HG03175 (cell line): ENCODE measurements around the gene SNAPC4.
"Not testable (repeated sequence)": the region's sequence is repeated elsewhere in the genome, so short reads cannot be mapped to it uniquely, and the experiment has no call there.

ENCODE experiments used
- ATAC-seq: cut with Tn5 transposase; IDR thresholded peaks from one replicate; pipeline ENCODE4 v1.9.1; 2021; ENCODE audit warnings: mild to moderate bottlenecking, moderate library complexity; ENCODE audit not compliant: unreplicated experiment

The SNAPC4 gene

DNA sequence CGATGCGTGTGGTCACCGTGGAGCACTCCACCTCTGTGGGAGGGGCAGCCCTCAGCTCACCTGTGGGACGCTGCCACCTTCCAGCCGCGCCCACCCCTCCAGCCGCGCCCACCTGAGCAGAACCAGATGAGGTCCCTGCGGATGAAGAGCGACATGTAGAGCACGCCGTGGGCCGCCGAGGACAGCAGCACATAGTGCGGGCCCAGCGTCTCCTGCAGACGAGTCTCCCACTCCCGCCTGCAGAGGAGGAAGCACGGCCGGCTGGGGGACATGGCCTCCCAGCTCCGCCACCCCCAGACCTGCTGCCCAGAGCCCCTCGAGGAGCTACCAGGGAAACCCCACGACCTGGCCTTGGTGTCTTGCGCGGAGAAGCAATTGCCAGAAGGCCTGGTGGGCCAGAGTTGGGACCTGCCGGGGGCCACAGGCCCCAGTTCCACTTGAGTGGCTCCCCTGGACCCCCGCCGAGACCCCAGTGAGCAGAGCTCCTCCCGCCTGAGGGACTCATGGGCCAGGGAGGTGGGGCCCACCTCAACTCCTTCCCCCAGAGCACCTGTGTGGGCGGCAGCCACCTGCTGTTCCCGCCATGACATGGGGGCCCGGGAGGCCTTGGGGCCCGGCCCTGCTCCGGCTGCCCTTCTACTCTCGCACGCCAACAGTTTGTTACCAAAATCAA is 33.2 kb upstream of the SNAPC4 start:
- no peak for ATAC-seq

DNA sequence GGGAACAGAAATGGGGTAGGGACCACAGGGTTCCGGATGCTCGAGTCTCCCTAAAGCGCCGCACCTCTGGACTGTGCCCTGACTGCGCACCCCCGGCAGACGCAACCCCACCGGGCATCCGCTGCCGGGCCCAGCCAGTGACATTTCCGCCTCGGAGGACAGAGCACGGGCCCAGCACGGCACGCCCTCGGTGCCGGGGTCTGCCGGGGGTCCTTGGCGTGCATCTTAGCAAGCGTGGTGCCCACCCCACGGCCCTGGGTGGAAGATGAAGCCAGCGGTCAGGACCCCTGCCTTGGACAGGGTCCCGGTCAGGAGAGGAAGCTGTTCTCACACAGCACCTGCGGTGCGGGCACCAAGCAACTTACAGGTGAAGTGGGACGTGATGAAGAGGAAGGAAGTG is 32.6 kb upstream of the SNAPC4 start:
- ATAC-seq: no peak

DNA sequence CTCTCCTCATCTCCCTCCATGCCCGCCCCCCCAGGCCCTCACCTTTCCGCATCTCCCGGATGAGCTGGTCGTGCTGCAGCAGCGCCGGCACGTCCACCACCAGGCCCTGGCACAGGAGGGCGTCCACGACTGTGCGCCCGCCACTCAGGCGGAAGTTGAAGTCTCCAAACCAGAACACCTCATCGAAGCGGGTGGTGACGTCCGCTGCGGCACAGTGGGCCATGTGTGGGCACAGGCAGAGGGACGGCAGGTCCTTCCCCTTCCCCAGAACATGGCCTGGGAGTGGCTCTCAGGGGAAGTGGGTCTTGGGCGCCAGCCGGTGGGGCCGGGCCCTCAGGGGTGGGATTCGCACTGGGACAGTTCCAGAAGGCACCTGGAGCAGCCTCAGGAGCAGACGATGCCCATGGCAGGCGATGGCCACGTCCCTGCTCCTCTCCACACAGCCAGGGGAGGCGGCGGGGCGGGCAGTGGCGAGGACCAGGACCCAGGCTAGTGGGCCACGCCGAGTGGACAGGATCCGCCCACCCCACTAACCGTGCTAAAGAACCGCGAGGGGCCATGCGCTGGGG is 31.9 kb upstream of the SNAPC4 start:
- no peak for ATAC-seq

DNA sequence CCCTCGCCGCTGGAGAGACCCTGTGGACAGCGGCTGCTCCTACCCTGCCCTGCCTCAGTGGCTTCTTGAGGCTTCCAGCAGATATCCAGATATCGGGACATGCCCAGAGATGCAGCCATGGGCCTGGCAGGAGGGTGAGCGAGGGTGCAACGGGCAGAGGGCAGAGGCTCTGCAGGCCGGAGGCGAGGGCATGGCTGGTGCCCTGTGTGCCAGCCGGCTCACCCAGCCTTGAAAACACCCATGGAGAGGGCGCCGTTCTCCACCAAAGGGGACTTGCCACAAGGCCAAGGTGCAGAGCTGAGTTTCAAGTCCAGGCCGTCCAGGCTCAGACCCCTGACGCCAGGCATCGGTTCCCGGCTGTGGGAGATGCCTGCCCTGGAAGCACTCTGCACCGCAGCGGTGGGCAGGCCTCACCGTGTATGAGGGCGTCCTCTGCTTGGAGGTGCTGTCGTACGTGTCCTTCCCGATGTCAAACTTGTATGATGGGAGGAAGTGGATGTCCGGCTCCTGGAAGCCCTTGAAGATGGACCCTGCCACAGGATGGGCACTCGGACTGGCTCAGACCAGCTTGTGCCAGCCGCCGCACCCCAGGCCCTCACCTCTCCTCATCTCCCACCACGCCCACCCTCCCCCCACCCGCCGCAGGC is 30.7 kb upstream of the SNAPC4 start:
- no peak for ATAC-seq

DNA sequence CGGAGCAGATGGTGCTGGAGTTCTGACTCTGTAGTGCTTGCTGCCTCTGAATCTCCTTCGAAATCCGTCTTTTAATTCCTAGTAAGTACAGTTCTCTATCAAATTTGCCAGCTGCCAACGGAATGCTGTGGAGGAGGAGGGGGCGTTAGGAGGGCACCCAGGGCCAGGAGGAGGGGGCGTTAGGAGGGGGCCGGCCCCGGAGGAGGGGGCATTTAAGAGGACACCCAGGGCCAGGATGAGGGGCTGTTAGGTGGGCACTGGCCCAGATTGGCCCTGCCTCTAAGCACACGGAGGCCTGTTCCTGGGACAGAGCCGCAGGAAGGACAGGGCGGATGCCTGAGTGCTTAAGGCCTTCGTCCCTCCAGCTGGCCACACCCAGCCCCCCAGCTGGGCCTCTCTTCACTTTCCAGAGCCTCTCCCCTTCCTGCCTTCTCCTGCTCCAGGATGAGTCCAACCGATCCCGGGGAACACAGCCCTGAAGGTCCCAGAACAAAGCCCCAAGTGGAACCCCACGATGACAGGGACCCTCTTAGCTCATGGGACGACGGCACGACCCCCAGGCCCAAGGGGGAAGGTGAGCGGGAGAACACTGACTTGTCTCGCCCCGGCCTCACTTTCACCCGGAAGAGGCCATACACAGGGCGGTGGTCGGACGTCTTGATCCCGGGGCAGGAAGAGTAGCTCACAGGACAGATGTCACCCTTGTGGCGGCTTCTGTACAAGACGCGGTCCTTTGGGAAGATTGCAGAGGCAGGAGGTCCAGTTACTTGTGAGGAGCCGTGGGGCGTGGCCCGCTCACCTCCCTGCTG is 29.9 kb upstream of the SNAPC4 start:
- no peak for ATAC-seq

DNA sequence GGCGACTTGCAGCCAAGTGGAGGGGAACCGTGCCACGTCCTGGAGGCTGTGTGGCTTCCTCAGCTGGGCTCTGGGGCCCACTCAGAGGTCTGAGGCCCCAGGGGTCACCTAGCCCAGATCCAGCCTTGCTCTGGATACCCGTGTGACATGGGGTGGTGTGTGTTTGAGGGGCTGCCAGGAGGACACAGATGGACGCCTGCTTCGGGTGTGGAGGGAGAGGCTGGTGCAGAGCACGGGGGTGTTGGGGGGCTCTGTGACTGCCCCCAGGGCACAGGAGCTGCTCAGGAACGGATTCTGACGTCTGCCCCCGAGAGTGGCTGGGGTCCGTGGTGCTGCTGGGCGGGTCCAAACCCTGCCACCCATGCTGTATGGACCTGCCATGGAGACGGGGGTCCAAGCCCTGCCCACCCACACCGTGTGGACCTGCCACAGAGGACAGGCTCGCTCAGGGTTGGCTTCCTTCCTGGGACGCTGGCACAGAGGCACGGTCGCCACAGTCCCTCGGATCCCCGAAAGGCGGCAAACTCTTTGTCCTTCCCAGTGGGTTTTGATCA is 29.2 kb upstream of the SNAPC4 start:
- ATAC-seq: no peak

- ATAC-seq: no peak
These were observed 26.8 kb upstream of the SNAPC4 start for GRCh38 chr9:136426787-136427186.

DNA sequence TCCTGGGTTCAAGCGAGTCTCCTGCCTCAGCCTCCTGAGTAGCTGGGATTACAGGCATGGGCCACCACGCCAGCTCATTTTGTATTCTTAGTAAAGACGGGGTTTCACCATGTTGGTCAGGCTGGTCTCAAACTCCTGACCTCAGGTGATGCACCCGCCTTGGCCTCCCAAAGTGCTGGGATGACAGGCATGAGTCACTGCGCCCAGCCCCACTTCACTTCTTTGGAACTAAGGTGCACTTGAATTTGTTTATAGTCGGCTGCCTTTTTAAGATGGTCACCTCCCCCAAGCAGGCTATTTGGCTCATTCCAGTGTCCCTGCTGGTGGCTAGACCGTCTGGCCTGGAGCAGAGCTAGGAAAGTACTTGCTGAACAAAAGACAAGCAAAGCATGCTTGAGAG is 25.4 kb upstream of the SNAPC4 start:
- ATAC-seq: not testable (repeated sequence)

- no peak for ATAC-seq
These were observed 24.9 kb upstream of the SNAPC4 start for GRCh38 chr9:136424750-136425362.

- no peak for ATAC-seq
These were observed 23.6 kb upstream of the SNAPC4 start for GRCh38 chr9:136423432-136424146.

GRCh38 chr9:136422876-136423275 is 22.9 kb upstream of the SNAPC4 start:
- no peak for ATAC-seq

DNA sequence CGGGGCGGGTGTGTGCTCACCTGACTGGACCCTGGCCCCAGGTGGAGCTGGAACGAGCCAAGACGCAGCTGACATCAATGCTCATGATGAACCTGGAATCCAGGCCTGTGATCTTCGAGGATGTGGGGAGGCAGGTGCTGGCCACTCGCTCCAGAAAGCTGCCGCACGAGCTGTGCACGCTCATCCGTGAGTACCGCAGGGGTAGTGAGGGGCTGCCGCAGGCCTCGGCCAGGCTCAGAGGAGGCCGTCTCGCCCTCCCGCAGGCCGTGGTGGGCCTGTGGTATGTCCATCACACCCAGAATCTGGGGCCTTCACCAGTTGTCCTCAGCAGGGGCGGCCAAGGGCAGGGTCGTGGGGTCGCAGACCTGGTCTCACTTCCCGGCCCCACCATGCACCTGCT is 21.8 kb upstream of the SNAPC4 start:
- ATAC-seq: no peak

DNA sequence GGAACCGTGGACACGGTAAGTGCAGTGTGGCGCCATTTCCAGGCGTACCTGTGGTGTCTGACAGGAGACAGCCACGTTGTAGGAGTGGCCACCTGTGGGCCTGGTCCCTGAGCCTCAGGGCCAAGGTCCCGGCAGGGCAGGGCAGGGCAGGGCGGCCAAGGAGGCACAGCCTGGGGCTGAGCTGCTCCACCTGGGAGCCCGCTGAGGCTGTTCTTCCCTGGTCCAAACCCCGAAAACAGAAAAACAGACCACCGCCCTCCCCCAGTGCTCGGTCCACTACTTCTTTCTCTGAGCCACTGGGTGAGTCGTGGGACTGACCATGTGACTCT is 19.1 kb upstream of the SNAPC4 start:
- no peak for ATAC-seq

GRCh38 chr9:136418182-136419091 is 18.5 kb upstream of the SNAPC4 start:
- ATAC-seq: no peak

DNA sequence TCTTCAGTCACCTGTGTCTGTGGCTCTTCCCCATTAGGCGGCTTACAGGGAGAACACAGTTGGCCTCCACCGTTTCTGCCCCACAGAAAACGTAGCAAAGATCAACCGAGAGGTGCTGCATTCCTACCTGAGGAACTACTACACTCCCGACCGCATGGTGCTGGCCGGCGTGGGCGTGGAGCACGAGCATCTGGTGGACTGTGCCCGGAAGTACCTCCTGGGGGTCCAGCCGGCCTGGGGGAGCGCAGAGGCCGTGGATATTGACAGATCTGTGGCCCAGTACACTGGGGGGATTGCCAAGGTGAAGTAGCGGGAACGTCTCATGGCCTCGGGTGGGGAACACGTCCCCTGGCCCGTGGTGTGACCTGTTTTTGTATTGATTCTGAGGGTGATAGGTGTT is 16.9 kb upstream of the SNAPC4 start:
- ATAC-seq: no peak

- ATAC-seq: no peak
These were observed 16.5 kb upstream of the SNAPC4 start for GRCh38 chr9:136416427-136416826.

- ATAC-seq: no peak
These were observed 13.0 kb upstream of the SNAPC4 start for GRCh38 chr9:136412962-136413361.

- no peak for ATAC-seq
These were observed 11.4 kb upstream of the SNAPC4 start for GRCh38 chr9:136411378-136411777.

DNA sequence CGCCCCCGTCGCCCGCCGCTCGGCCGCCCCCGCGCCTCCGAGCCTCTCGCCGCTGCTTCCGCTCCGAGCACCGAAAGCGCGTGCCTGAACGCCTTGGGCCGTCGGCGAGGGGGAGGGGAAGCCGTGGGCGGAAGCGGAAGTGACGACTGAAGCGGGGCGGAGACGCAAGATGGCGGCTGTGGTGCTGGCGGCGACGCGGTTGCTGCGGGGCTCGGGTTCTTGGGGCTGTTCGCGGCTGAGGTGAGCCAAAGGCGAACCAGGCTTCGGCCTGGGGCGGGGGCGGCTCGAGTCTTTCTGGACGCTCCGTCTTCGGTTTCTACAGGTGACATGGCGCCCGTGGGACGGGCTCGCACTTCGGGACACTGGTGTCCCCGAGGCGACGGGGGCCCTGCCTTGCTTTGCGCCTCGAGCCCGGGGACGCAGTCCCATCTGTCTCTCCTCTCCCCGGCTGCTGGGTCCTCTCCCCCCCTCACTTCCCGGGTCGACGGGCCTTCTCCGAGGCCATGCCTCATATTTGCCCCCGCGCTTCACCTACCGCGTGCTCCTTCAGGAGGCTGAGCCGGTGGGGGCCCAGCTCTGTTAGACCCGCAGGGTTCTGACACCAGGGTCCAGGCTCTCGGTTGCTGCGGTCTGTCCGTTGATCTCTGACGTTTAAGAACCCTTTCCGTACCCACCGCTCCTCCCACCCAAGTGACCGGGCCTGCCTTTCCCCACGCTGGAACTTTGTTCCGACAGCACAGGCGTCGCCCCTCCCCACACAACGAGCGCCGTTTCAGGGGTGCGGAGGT is 10.7 kb upstream of the SNAPC4 start, which contains the start of the genes ENTR1 and PMPCA:
Gene ENTR1, minus strand, starts transcription at position 115 of the 788 bp plus-strand sequence. CDS start 217 bp downstream, outside the sequence.
Gene PMPCA, plus strand, starts transcription at position 159 of the 788 bp plus-strand sequence. Its CDS starts 11 bp downstream, at position 170.
- ATAC-seq: peak; percentile 91
